ENCODE results near the gene MYMK. TPM values are rescaled to one million over a fixed set of nuclear protein-coding genes. Genes with fewer than 3 reads are reported as not detected.

The MYMK gene
- total and polyA plus RNA-seq, 2 experiments from 2014 or later, result 1.3 TPM; not detected in 1

- no peaks in the 10 kb centered on the region for H3K79me2 ChIP-seq
- no peaks in the 10 kb centered on the region for H3K27me3 ChIP-seq
- H3K36me3 ChIP-seq (replicated peaks; ENCODE audit: insufficient read depth, low read depth), result no peaks in the 10 kb centered on the region
- TF ChIP-seq, protein P1, sequence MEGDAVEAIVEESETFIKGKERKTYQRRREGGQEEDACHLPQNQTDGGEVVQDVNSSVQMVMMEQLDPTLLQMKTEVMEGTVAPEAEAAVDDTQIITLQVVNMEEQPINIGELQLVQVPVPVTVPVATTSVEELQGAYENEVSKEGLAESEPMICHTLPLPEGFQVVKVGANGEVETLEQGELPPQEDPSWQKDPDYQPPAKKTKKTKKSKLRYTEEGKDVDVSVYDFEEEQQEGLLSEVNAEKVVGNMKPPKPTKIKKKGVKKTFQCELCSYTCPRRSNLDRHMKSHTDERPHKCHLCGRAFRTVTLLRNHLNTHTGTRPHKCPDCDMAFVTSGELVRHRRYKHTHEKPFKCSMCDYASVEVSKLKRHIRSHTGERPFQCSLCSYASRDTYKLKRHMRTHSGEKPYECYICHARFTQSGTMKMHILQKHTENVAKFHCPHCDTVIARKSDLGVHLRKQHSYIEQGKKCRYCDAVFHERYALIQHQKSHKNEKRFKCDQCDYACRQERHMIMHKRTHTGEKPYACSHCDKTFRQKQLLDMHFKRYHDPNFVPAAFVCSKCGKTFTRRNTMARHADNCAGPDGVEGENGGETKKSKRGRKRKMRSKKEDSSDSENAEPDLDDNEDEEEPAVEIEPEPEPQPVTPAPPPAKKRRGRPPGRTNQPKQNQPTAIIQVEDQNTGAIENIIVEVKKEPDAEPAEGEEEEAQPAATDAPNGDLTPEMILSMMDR (IDR thresholded peaks at IDR 0.05; ENCODE audit: poor library complexity), result no peak
- no peaks in the 10 kb centered on the region for H3K9me2 ChIP-seq (replicated peaks; ENCODE audit: insufficient read depth)
- H3K27ac ChIP-seq, result peak overlapping the region; percentile 47
- no peak for DNase-seq (ENCODE audit: low spot score)
- H3K4me3 ChIP-seq, result no peak overlapping the region
- WGBS (ENCODE audit: low lambda C conversion rate, missing lambda C conversion rate), result 83% methylated on average over 9 of the region's 9 CpGs
- H3K9me3 ChIP-seq (ENCODE audit: low read depth), result no peaks in the 10 kb centered on the region
- no peaks in the 10 kb centered on the region for H4K20me1 ChIP-seq (ENCODE audit: insufficient read depth, poor library complexity, severe bottlenecking)
- no peak overlapping the region for H3K4me2 ChIP-seq
- peaks cover 19% of the 10 kb centered on the region for H3K4me1 ChIP-seq (ENCODE audit: insufficient read depth)
- H2AFZ ChIP-seq, result no peak overlapping the region
These were observed 32.8 kb upstream of the MYMK start for GRCh38 chr9:133557581-133557980.

GRCh38 chr9:133556354-133556753 lies 31.6 kb upstream of the MYMK start:
- no peak overlapping the region for H3K4me3 ChIP-seq
- peaks cover 19% of the 10 kb centered on the region for H3K4me1 ChIP-seq (ENCODE audit: insufficient read depth)
- H2AFZ ChIP-seq, result no peak overlapping the region
- no peak for TF ChIP-seq EZH2 (IDR thresholded peaks at IDR 0.05; ENCODE audit: borderline replicate concordance)
- TF ChIP-seq EZH2phosphoT487 (IDR thresholded peaks at IDR 0.05; ENCODE audit: low read depth, severe bottlenecking, unreplicated experiment), result no peak
- TF ChIP-seq, protein P1 (IDR thresholded peaks at IDR 0.05; ENCODE audit: poor library complexity), result no peak
- H3K9me3 ChIP-seq (ENCODE audit: low read depth), result no peaks in the 10 kb centered on the region
- WGBS (ENCODE audit: low lambda C conversion rate, missing lambda C conversion rate), result 95% methylated on average over 5 of the region's 5 CpGs
- no peaks in the 10 kb centered on the region for H3K27me3 ChIP-seq
- no peak for DNase-seq (ENCODE audit: low spot score)
- no peak overlapping the region for H3K27ac ChIP-seq
- H3K9me2 ChIP-seq (replicated peaks; ENCODE audit: insufficient read depth), result no peaks in the 10 kb centered on the region
- H3K79me2 ChIP-seq, result no peaks in the 10 kb centered on the region
- no peaks in the 10 kb centered on the region for H3K36me3 ChIP-seq (replicated peaks; ENCODE audit: insufficient read depth, low read depth)
- H4K20me1 ChIP-seq (ENCODE audit: insufficient read depth, poor library complexity, severe bottlenecking), result no peaks in the 10 kb centered on the region
- no peak overlapping the region for H3K4me2 ChIP-seq

DNA sequence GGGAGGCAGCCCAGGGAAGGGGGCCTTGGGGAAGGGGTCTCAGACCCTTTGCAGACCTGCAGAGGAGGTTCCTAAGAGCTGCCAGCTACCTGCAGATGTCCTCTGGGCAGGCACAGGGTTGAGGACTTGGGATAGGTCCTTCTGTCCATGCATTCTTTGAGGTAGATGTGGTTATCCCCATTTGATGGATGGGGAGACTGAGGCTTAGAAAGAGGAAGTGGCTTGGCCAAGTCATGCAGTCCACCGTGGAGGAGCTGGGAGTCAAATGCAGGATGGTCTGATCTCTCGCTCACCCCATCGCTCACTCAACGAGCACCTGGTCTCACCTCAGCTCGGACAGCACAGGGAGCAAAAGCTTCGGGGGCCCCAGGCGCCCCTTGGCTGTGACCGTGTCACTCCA lies 30.0 kb upstream of the MYMK start:
- Histone ChIP-seq H3K4me1 (ENCODE audit: insufficient read depth) (peaks cover 19% of the 10 kb centered on the region), H3K27me3 (no peaks in the 10 kb centered on the region), H3K9me3 (ENCODE audit: low read depth) (no peaks in the 10 kb centered on the region), H3K4me2 (no peak overlapping the region), H3K9me2 (replicated peaks; ENCODE audit: insufficient read depth) (no peaks in the 10 kb centered on the region), H4K20me1 (ENCODE audit: insufficient read depth, poor library complexity, severe bottlenecking) (no peaks in the 10 kb centered on the region), H2AFZ (no peak overlapping the region), H3K36me3 (replicated peaks; ENCODE audit: insufficient read depth, low read depth) (no peaks in the 10 kb centered on the region), H3K4me3 (no peak overlapping the region), H3K79me2 (no peaks in the 10 kb centered on the region), H3K27ac (no peak overlapping the region)
- TF ChIP-seq EZH2phosphoT487 (IDR thresholded peaks at IDR 0.05; ENCODE audit: low read depth, severe bottlenecking, unreplicated experiment) (no peak), EZH2 (IDR thresholded peaks at IDR 0.05; ENCODE audit: borderline replicate concordance) (no peak)
- TF ChIP-seq, protein P1 (IDR thresholded peaks at IDR 0.05; ENCODE audit: poor library complexity), result no peak
- DNase-seq (ENCODE audit: low spot score), result no peak
- WGBS (ENCODE audit: low lambda C conversion rate, missing lambda C conversion rate), result 96% methylated on average over 8 of the region's 8 CpGs

Measured in hepatocyte (in vitro differentiated cells).